ENCODE measurements around the gene MYEF2. TPM values are rescaled to one million over a fixed set of nuclear protein-coding genes. Genes with fewer than 3 reads are reported as not detected.

The MYEF2 gene
- total RNA-seq, 4 donors from 2014 or later = 2.6 to 65.3 (median 35.5) TPM

- no peak for TF ChIP-seq POLR2A (IDR thresholded peaks at IDR 0.05)
- TF ChIP-seq, protein P1, sequence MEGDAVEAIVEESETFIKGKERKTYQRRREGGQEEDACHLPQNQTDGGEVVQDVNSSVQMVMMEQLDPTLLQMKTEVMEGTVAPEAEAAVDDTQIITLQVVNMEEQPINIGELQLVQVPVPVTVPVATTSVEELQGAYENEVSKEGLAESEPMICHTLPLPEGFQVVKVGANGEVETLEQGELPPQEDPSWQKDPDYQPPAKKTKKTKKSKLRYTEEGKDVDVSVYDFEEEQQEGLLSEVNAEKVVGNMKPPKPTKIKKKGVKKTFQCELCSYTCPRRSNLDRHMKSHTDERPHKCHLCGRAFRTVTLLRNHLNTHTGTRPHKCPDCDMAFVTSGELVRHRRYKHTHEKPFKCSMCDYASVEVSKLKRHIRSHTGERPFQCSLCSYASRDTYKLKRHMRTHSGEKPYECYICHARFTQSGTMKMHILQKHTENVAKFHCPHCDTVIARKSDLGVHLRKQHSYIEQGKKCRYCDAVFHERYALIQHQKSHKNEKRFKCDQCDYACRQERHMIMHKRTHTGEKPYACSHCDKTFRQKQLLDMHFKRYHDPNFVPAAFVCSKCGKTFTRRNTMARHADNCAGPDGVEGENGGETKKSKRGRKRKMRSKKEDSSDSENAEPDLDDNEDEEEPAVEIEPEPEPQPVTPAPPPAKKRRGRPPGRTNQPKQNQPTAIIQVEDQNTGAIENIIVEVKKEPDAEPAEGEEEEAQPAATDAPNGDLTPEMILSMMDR (IDR thresholded peaks at IDR 0.05) = no peak
- H3K27ac ChIP-seq = no peak overlapping the region
- intact Hi-C loops (cut with DNase I; ENCODE audit: low total_unique reads) = no loop called here
These were observed 2.0 kb downstream of the MYEF2 start for GRCh38 chr15:48176112-48176511.

DNA sequence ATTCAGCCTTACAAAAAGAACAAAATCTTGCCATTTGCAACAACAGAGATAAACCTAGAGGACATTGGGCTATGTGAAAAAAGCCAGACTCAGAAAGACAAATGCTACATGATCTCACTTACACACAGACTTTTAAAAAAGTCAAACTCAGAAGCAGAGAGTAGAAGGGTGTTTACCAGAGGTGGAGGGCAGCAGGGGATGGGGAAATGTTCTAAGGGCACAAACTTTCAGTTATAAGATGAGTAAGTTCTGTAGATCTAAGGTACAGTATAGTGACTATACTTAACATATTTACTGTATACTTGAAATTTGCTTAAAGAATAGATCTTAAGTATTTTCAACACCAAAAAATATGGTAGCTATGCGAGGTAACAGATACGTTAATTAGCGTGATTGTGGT, 3.0 kb downstream of the MYEF2 start:
- intact Hi-C loops (cut with DNase I; ENCODE audit: low total_unique reads) = no loop called here
- no peak overlapping the region for H3K27ac ChIP-seq

More at GRCh38 chr15:48176112-48176511, 2.0 kb downstream of the MYEF2 start:
- Histone ChIP-seq H3K4me3 (no peak overlapping the region), H3K27me3 (no peaks in the 10 kb centered on the region), H3K4me1 (no peaks in the 10 kb centered on the region), H3K36me3 (no peaks in the 10 kb centered on the region), H3K9me3 (no peaks in the 10 kb centered on the region)
- DNase-seq = no peak

GRCh38 chr15:48170981-48171380, 7.1 kb downstream of the MYEF2 start:
- no peak overlapping the region for H3K27ac ChIP-seq
- no peak overlapping the region for H3K4me3 ChIP-seq
- H3K36me3 ChIP-seq = no peaks in the 10 kb centered on the region
- DNase-seq = no peak
- TF ChIP-seq POLR2A (IDR thresholded peaks at IDR 0.05) = no peak
- TF ChIP-seq, protein P1 (IDR thresholded peaks at IDR 0.05) = no peak
- intact Hi-C loops (cut with DNase I; ENCODE audit: low total_unique reads) = no loop called here
- H3K9me3 ChIP-seq = no peaks in the 10 kb centered on the region
- H3K4me1 ChIP-seq = no peaks in the 10 kb centered on the region
- no peaks in the 10 kb centered on the region for H3K27me3 ChIP-seq

More for the DNA sequence above, 3.0 kb downstream of the MYEF2 start:
- no peak overlapping the region for H3K4me3 ChIP-seq
- no peaks in the 10 kb centered on the region for H3K4me1 ChIP-seq
- H3K36me3 ChIP-seq = no peaks in the 10 kb centered on the region
- no peaks in the 10 kb centered on the region for H3K27me3 ChIP-seq
- no peak for DNase-seq
- TF ChIP-seq, protein P1 (IDR thresholded peaks at IDR 0.05) = no peak
- no peak for TF ChIP-seq POLR2A (IDR thresholded peaks at IDR 0.05)
- H3K9me3 ChIP-seq = no peaks in the 10 kb centered on the region

- no peaks in the 10 kb centered on the region for H3K27me3 ChIP-seq
- no peak for DNase-seq
- no peaks in the 10 kb centered on the region for H3K4me1 ChIP-seq
- intact Hi-C loops (cut with DNase I; ENCODE audit: low total_unique reads) = no loop called here
- H3K27ac ChIP-seq = no peak overlapping the region
- TF ChIP-seq POLR2A (IDR thresholded peaks at IDR 0.05) = no peak
- TF ChIP-seq, protein P1 (IDR thresholded peaks at IDR 0.05) = no peak
- no peak overlapping the region for H3K4me3 ChIP-seq
- H3K9me3 ChIP-seq = no peaks in the 10 kb centered on the region
- H3K36me3 ChIP-seq = no peaks in the 10 kb centered on the region
These were observed 9.5 kb downstream of the MYEF2 start for GRCh38 chr15:48168616-48169015.

DNA sequence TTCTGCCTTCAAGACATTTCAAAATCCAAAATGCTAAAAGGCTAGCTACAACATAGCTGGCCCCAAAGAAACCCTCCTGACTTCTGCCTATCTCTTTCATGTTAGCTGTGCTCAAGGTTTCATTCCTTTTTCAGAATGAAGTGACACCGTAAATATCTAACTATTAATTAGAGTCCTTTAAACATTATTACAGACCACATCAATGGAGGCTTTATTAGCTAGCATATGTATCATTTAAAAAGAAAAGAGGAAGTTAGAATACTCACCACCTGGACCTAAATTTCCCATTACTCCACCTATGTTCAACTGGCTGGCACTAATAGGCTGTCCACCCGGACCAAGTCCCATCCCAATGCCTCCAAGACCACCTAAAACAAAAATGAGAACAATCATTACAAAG, 24.6 kb downstream of the MYEF2 start:
- no peak overlapping the region for H3K27ac ChIP-seq
- no peak for DNase-seq
- H3K4me3 ChIP-seq = no peak overlapping the region
- TF ChIP-seq, protein P1 (IDR thresholded peaks at IDR 0.05) = no peak
- TF ChIP-seq POLR2A (IDR thresholded peaks at IDR 0.05) = no peak
- no peaks in the 10 kb centered on the region for H3K9me3 ChIP-seq
- H3K36me3 ChIP-seq = no peaks in the 10 kb centered on the region
- no peaks in the 10 kb centered on the region for H3K27me3 ChIP-seq
- intact Hi-C loops (cut with DNase I; ENCODE audit: low total_unique reads) = no loop called here
- H3K4me1 ChIP-seq = no peaks in the 10 kb centered on the region
